Measurements from ENCODE around the gene GPR4.

GPR4 gene

GRCh38 chr19:45587873-45588272 is 14.1 kb downstream of the GPR4 start:
- no peak for DNase-seq

- no peak for DNase-seq
Measured at GRCh38 chr19:45585158-45585577, 16.8 kb downstream of the GPR4 start.

GRCh38 chr19:45584332-45585157 is 17.5 kb downstream of the GPR4 start, which contains the start of gene OPA3:
OPA3 (minus strand) TSS chr19:45584802; CDS start chr19:45584764, 38 bp downstream.
- peak; percentile 99 for DNase-seq

GRCh38 chr19:45581576-45581975 is 20.4 kb downstream of the GPR4 start:
- no peak for DNase-seq

GRCh38 chr19:45578861-45579260 is 23.2 kb downstream of the GPR4 start:
- no peak for DNase-seq

- DNase-seq, result no peak
Measured at GRCh38 chr19:45577111-45577905, 24.7 kb downstream of the GPR4 start.

- DNase-seq, result no peak
Measured at GRCh38 chr19:45576682-45577081, 25.3 kb downstream of the GPR4 start.

- no peak for DNase-seq
Measured at GRCh38 chr19:45575216-45575615, 26.8 kb downstream of the GPR4 start.

GRCh38 chr19:45574526-45574925 is 27.5 kb downstream of the GPR4 start:
- no peak for DNase-seq

GRCh38 chr19:45571457-45572220 is 30.4 kb downstream of the GPR4 start:
- DNase-seq, result no peak

- DNase-seq, result peak; percentile 3
Measured at GRCh38 chr19:45569619-45570421, 32.2 kb downstream of the GPR4 start.

- no peak for DNase-seq
Measured at GRCh38 chr19:45568732-45569131, 33.3 kb downstream of the GPR4 start.

GRCh38 chr19:45567609-45568008 is 34.4 kb downstream of the GPR4 start:
- DNase-seq, result no peak

GRCh38 chr19:45564131-45564780 is 37.8 kb downstream of the GPR4 start:
- DNase-seq, result no peak

GRCh38 chr19:45560686-45561085 is 41.3 kb downstream of the GPR4 start:
- DNase-seq, result no peak

GRCh38 chr19:45560038-45560437 is 42.0 kb downstream of the GPR4 start:
- no peak for DNase-seq

- DNase-seq, result peak; percentile 13
Measured at GRCh38 chr19:45558399-45558878, 43.6 kb downstream of the GPR4 start.

- no peak for DNase-seq
Measured at GRCh38 chr19:45556835-45557234, 45.2 kb downstream of the GPR4 start.

- no peak for DNase-seq
Measured at GRCh38 chr19:45554481-45554880, 47.5 kb downstream of the GPR4 start.

GRCh38 chr19:45553464-45553863 is 48.5 kb downstream of the GPR4 start:
- no peak for DNase-seq

- no peak for DNase-seq
Measured at GRCh38 chr19:45547965-45548609, 53.9 kb downstream of the GPR4 start.

All from NCI-H1105 treated with DMSO at 0.1 percent for 48 hours (cell line).